Activated CD4-positive, alpha-beta T cell treated with anti-CD3 and anti-CD28 coated beads, Interleukin-2, Interleukin-4, amounts not matched to agents 100 ng/mL and 50 ng/mL, durations not matched to agents 16 hours and 8 hours (primary cell): Measurements from ENCODE around the gene PGAM1.
A peak's percentile ranks its signal among the peaks of the same experiment; 100 is the strongest.
"Not testable (repeated sequence)": the region's sequence is repeated elsewhere in the genome, so short reads cannot be mapped to it uniquely, and the experiment has no call there.

ENCODE experiments used
- DNase-seq: peaks from one replicate; pipeline ENCODE4 v3.0.0-alpha.2; 2020; ENCODE audit warnings: low spot score

The PGAM1 gene

DNA sequence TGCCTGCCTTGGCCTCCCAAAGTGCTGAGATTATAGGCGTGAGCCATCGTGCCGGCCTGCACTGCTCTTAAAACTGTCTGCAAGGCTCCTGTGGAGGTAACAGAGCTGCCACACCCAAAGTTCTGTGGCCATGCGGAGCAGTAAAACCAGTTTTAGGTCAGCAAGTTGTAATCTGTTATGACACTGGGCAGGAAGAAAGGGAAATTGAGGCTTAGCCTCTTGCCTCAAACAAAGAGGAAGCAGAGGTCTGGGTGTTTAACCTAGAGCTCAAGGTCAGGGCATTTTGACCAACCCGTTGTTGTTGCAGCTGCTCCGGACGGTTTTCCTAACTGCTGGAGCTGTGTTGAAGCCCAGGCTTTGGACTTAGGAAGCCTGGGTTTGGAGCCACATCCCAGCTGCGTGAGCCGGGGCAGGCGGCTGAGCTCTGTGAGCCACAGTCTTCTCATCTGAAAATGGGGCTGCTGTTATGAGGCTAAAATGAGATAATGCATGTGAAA, 17.4 kb upstream of the PGAM1 start:
- DNase-seq: no peak

GRCh38 chr10:97411406-97411805, 14.6 kb upstream of the PGAM1 start:
- DNase-seq: no peak

GRCh38 chr10:97412891-97413304, 13.1 kb upstream of the PGAM1 start:
- DNase-seq: peak; percentile 90

GRCh38 chr10:97416565-97416964, 9.4 kb upstream of the PGAM1 start:
- DNase-seq: no peak

DNA sequence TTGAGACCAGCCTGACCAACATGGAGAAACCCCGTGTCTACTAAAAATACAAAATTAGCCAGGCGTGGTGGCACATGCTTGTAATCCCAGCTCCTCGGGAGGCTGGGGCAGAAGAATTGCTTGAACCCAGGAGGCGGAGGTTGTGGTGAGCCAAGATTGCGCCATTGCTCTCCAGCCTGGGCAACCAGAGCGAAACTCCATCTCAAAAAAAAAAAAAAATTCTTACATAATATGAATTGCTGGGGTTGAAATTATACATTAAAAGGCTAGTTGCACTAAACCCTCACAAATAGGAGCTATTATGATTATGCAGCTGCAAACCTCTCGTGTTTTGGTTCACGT, 2.3 kb upstream of the PGAM1 start:
- DNase-seq: not testable (repeated sequence)

- no peak for DNase-seq
These were observed 982 bp downstream of the PGAM1 start for GRCh38 chr10:97426776-97427570.

DNA sequence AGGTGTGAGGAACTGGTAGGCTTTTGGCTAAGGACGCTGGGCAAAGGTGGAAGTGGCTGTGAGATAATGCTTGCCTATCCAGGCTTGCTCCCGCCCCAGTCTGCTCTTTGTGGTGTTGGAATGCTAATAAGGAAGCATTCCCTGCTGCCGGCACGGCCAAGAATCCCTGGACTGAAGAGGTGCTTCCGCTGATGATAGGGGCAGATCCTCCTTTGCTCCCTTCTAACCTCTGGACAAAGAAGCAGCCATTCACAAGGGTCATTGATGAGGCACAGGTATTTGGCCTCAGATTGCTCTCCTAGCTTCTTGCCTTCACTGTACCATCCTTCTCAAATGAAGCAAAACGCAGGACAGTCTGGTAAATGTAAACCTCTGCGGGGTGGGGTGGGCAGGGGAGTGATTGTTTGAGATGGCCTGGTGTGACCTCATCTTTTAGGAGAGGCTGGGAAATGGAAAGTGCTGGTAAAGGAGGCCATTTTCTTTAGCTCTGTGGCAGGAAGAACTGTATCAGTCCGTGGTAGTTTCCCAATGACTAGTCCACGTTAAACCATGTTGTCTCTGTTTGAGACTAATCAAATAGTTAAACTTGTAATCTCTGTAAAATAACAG, 1.7 kb downstream of the PGAM1 start:
- peak; percentile 79 for DNase-seq

DNA sequence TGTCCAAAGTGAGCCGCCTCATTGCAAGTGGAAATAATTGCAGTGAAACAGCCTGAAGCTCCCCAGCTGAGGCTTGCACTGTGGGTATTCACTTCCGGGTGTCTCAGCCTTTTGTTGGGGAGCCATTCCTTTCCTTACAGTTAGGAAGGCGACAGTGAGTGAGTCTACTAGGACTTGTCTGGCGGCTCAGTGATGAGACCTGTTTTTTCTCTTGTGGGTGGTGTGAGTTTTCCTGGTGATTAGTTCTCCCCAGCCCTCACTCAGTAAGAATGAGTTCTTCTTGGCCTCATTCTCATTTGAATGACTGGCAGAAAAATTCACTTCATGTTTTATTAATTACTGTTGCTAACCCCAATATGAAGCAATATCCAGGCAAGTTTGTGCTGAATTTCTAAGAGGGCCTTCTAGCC, 2.6 kb downstream of the PGAM1 start:
- peak; percentile 48 for DNase-seq

GRCh38 chr10:97434055-97434454, 8.1 kb downstream of the PGAM1 start:
- no peak for DNase-seq

DNA sequence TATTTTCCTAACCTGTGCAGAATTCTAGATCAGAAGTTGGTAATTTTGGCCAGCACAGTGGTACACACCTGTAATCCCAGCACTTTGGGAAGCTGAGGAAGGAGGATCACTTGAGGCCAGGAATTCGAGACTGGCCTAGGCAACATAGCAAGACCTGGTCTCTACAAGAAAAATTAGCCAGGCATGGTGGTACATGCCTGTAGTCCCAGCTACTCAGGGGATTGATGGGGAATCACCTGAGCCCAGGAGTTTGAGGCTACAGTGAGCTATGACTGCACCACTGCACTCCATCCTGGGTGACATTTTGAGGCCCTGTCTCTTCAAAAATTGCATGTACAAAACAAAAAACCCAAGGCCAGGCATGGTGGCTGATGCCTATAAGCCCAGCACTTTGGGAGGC, 8.6 kb downstream of the PGAM1 start:
- DNase-seq: no peak

DNA sequence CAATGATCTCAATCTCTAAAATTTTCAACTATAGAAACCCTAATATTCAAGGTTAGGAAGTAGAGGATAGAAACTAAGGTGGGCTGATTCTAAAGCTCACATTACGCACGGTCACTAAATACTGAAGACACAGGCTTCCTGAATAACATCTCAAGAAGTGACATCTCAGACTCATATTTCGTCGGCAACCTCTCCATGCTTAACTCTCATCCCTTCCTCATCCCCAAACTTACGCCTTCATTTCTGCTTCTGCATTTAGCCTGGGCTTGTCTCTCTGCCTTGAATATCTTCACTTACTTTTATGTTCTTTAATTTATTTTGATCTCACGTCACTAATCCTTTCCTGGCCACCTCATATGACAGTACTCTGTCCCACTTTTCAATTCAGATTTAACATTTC, 9.2 kb downstream of the PGAM1 start:
- no peak for DNase-seq

- no peak for DNase-seq
These were observed 16.3 kb downstream of the PGAM1 start for GRCh38 chr10:97442277-97442676.

- no peak for DNase-seq
These were observed 18.2 kb downstream of the PGAM1 start for GRCh38 chr10:97444212-97444611.

DNA sequence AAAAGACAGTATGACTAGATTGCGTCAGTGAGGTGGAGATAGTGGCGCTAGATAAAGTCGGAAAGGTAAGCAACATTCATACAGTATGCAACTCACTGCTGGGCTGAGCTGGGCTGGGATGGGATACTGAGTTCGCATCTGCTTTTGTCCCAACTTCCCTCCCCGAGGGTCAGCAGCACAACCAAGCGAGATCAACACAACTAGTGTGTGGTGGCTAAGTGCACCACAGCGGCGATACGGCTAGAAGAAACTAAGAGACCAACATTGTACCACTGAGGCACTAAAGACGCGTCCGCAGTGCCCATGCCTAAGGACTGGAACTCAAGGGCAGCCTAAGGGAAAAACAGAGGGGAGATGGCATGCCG, 19.3 kb downstream of the PGAM1 start:
- no peak for DNase-seq

DNA sequence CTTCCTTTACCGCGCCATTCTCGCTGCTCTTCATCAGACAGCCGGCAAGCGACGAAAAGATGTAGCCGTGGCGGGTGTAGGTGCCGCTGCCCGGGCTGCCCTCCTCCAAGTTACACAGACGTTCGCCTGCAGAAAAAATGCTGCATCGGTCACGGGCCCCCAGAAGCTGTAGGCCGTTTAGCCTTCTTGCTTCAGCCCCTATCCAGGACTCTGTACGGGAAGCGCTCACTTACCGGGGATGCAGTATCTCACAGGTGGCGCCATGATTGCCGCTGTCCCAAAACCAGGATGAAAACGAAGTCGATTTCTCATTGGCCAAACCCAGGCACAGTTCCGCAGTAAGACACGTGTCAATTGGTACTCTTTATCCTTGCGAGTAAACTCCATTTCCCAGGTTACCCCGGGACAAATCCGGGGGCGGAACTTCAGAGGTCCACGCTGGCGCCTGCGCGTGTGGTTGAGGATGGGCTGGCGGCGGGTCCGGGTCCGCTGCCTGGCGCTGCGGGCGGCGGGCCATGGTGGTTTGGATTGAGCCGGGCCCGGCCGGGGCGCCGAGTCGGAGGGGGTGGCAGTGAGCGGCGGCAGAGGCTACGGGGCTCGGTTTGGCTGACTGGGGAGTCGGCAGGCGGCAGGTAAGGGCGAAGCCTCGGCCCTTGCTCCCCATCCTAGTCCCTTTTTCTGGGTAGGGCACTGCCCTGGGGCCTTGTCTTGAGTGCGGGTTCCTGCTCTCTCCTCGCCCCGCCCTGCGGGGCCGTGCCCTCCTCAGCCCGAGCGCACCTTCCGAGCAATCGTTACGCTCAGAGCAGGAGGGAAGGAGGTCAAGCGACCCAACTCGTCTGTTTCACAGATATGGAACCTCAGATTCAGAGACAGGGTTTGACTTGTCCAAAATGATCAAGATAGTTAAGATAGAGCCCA, 20.0 kb downstream of the PGAM1 start, which contains the start of the genes EXOSC1 and ZDHHC16:
Gene EXOSC1, minus strand, starts transcription at position 285 of the 918 bp plus-strand sequence. Its CDS starts 21 bp downstream, at position 264.
Gene ZDHHC16, plus strand, starts transcription at position 454 of the 918 bp plus-strand sequence. CDS start 5,501 bp downstream, outside the sequence.
- DNase-seq: peak; percentile 97

DNA sequence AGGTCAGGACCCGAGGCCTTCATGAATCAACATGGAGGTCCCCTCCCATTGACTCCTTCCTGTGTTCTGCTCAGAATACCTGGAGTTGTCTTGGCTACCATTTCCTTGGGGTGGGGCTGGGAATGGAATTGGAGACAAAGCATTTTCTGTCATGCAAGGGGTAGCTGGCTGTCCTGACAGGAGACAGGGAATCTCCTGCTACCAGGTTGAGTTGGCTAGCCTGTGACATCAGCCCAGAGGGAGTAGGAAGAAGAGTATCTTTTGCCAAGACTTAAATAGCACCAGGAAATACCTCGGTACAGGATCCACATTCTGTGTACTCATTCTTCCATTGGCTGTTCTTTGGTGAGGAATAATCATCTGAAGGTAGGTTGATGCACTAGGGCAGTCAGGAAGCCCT, 24.8 kb downstream of the PGAM1 start:
- DNase-seq: no peak

DNA sequence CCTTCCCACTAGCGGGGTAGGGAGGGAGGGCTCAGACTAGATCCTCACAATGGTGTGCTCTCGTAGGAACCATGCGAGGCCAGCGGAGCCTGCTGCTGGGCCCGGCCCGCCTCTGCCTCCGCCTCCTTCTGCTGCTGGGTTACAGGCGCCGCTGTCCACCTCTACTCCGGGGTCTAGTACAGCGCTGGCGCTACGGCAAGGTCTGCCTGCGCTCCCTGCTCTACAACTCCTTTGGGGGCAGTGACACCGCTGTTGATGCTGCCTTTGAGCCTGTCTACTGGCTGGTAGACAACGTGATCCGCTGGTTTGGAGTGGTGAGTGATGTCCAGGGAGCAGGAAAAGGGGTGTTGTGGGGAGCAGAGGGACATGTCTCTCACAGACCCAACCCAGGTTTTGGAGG, 25.6 kb downstream of the PGAM1 start:
- no peak for DNase-seq

DNA sequence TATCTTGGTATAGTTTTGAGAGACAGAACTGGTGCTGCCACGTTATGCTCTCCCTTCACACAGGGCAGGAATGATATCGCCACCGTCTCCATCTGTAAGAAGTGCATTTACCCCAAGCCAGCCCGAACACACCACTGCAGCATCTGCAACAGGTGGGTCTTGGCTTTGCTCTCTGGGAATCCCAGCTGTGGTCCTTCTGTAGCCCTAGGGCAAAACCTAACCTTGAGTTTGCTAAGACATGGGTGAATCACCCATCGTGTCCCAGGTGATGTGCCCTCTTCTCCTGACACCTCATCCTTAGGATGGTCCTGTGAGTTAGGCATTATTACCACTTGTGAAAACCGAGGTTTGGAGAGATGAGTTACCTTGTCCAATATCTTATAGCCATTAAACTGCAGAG, 26.4 kb downstream of the PGAM1 start:
- no peak for DNase-seq

DNA sequence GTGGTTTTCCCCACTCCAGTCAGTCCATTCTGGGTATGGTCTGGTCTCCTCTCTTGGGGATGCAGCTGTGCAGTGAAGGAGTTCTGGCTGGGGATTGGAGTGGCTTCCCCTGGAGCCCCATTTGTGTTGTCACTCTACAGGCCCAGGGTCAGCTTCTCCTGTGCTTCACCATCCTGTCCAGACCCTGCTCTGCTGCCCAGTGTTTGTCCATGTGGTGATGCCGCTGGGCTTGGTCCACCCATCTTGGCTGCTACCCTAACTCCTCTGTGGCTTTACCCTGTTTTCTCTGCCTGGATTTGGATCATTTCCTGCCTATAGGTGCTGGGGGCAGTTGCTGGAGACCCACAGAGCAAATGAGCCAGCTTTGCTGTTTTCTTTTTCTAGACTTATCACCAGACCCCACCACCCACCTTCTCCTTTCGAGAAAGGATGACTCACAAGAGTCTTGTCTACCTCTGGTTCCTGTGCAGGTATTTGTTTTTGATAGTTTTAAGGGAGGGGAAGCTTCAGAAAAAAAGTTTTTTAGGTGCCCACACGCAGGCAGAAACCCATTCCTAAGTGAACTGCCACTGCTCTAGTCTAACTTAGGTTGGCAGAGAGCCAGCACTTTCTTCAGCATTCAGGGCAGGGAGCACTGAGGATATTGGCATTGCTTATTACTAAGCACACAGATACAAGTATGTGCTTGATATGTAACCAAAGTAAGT, 28.5 kb downstream of the PGAM1 start:
- DNase-seq: no peak

- no peak for DNase-seq
These were observed 30.2 kb downstream of the PGAM1 start for GRCh38 chr10:97456034-97456685.

DNA sequence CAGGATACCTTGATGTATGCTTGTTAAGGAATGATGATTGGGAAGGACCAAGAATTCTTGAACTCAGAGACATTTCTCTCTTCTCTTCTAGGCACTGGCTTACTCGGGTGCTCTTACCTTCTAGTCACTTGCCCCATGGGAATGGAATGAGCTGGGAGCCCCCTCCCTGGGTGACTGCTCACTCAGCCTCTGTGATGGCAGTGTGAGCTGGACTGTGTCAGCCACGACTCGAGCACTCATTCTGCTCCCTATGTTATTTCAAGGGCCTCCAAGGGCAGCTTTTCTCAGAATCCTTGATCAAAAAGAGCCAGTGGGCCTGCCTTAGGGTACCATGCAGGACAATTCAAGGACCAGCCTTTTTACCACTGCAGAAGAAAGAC, 30.7 kb downstream of the PGAM1 start:
- DNase-seq: no peak
